GM21825 (cell line): ENCODE measurements around the gene B3GALT4.
"Not testable (repeated sequence)": the region's sequence is repeated elsewhere in the genome, so short reads cannot be mapped to it uniquely, and the experiment has no call there.

Source experiments
- ATAC-seq: cut with Tn5 transposase; IDR thresholded peaks from one replicate; pipeline ENCODE4 v1.9.1; 2021; ENCODE audit warnings: mild to moderate bottlenecking, moderate library complexity; ENCODE audit not compliant: unreplicated experiment

The B3GALT4 gene

GRCh38 chr6:33276864-33277662, at the start of gene B3GALT4:
Gene B3GALT4 (plus strand): TSS chr6:33277123. CDS start chr6:33277420, 297 bp downstream.
- ATAC-seq, result peak; percentile 48

- no peak for ATAC-seq
Observed at GRCh38 chr6:33235221-33235634, 41.7 kb upstream of the B3GALT4 start.

GRCh38 chr6:33236328-33236727, 40.6 kb upstream of the B3GALT4 start:
- ATAC-seq, result no peak

GRCh38 chr6:33236852-33237251, 40.1 kb upstream of the B3GALT4 start:
- ATAC-seq, result no peak

- no peak for ATAC-seq
Observed at GRCh38 chr6:33237741-33238140, 39.2 kb upstream of the B3GALT4 start.

GRCh38 chr6:33241968-33242367, 35.0 kb upstream of the B3GALT4 start:
- no peak for ATAC-seq

- ATAC-seq, result no peak
Observed at GRCh38 chr6:33243476-33243875, 33.4 kb upstream of the B3GALT4 start.

- peak; percentile 36 for ATAC-seq
Observed at GRCh38 chr6:33247977-33248642, 28.8 kb upstream of the B3GALT4 start.

- peak; percentile 8 for ATAC-seq
Observed at GRCh38 chr6:33248643-33248931, 28.3 kb upstream of the B3GALT4 start.

GRCh38 chr6:33248932-33249731, 27.8 kb upstream of the B3GALT4 start:
- peak; percentile 85 for ATAC-seq

GRCh38 chr6:33249732-33250630, 26.9 kb upstream of the B3GALT4 start:
- ATAC-seq, result no peak

GRCh38 chr6:33250731-33251130, 26.2 kb upstream of the B3GALT4 start:
- ATAC-seq, result no peak

GRCh38 chr6:33251395-33252012, 25.4 kb upstream of the B3GALT4 start:
- no peak for ATAC-seq

- no peak for ATAC-seq
Observed at GRCh38 chr6:33252759-33253158, 24.2 kb upstream of the B3GALT4 start.

GRCh38 chr6:33254591-33254990, 22.3 kb upstream of the B3GALT4 start:
- no peak for ATAC-seq

GRCh38 chr6:33259032-33259431, 17.9 kb upstream of the B3GALT4 start:
- ATAC-seq, result no peak

- ATAC-seq, result not testable (repeated sequence)
Observed at GRCh38 chr6:33262490-33262889, 14.4 kb upstream of the B3GALT4 start.

GRCh38 chr6:33264015-33264414, 12.9 kb upstream of the B3GALT4 start:
- ATAC-seq, result no peak

- no peak for ATAC-seq
Observed at GRCh38 chr6:33271117-33271467, 5.8 kb upstream of the B3GALT4 start.
